GM18858 (cell line): ENCODE results near the gene MUS81.

Experiments used
- ATAC-seq: cut with Tn5 transposase; IDR thresholded peaks from one replicate; pipeline ENCODE4 v1.9.1; 2021; ENCODE audit not compliant: unreplicated experiment

MUS81 gene

GRCh38 chr11:65871811-65872548 is 11.7 kb downstream of the MUS81 start:
- no peak for ATAC-seq

- no peak for ATAC-seq
Measured at GRCh38 chr11:65872586-65873317, 12.5 kb downstream of the MUS81 start, which contains the start of gene EFEMP2. EFEMP2 (minus strand) TSS chr11:65872800; CDS start chr11:65872354, 446 bp downstream.

GRCh38 chr11:65873318-65874156 is 13.3 kb downstream of the MUS81 start:
- ATAC-seq, result peak; percentile 59

DNA sequence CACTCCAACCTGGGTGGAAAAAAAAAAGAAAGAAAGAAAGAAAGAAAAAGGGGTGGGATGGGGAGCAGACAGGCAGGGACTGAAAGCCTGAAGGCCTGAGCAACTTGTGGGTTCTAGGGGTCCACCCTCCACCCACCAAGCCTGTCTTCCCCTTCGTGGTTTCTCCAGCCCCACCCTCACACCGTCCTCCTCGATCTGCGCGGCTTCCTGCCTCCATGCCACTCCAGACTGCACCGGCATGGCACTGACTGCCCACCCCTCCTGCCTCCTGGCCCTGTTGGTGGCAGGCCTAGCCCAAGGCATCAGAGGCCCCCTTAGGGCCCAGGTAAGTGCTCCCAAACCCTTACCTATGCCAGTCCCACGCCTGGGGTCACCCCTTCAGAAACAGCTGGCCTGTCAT is 19.4 kb downstream of the MUS81 start, which contains the start of gene CTSW:
Gene CTSW, plus strand, starts transcription at position 221 of the 400 bp plus-strand sequence. Its CDS starts 18 bp downstream, at position 239.
- ATAC-seq, result no peak

DNA sequence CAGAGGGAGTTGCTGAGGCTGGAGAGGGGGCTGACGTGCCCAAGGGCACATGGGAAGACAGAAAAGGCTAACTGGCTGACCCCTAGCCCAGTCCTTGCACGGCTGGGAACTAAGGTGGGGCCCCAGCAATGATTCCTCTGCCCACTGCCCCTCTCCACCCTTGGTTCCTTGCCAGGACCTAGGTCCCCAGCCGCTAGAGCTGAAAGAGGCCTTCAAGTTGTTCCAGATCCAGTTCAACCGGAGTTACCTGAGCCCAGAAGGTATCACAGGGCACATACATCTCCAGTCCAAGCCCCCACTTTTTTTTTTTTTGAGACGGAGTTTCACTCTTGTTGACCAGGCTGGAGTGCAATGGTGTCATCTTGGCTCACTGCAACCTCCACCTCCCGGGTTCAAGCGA is 19.8 kb downstream of the MUS81 start:
- no peak for ATAC-seq

- no peak for ATAC-seq
Measured at GRCh38 chr11:65880844-65881421, 20.7 kb downstream of the MUS81 start.

GRCh38 chr11:65882120-65883057 is 22.2 kb downstream of the MUS81 start:
- ATAC-seq, result no peak

GRCh38 chr11:65883058-65883761 is 23.0 kb downstream of the MUS81 start:
- ATAC-seq, result no peak

DNA sequence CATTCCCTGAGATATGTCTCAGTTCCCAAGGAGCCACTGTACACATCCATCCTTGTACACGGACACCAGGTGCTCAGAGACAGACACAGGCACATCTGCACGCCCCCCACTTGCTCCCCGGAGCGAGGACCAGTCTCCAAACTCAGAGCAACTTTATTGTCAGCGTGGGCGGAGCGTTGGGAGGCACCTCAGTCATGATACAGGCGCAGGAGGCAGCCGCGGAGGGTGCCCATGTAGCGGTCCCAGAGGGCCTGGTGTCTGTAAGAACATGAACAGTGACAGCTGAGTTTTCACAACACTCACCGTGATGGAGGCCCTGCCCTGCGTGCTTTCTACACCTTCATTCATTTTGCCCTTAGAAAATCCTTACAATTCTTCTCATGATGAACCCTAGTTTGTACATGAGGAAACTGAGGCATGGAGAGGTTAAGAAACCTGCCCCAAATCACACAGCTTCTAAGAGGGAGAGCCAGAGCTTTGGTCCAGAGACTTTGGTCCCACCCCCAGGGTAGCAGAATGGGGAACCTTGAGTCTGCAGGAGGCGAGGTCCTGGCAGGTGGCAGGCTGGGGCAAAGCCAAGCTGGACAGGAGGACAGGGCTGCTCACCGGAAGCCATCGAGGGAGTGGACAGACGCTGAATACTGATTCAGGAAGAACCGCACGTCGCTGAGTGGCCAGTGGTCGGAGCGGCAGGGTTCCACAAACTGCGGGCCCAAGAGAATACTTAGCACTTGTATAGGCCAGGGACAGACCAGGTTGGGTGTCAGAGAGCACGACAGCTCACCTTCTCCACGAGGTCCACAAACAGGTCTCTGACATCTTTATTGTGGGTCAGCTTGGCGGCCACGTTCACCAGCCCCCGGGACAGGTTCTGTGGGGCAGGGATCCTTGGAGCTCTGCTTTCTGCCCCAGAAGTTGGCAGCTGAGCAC is 23.8 kb downstream of the MUS81 start:
- ATAC-seq, result no peak

DNA sequence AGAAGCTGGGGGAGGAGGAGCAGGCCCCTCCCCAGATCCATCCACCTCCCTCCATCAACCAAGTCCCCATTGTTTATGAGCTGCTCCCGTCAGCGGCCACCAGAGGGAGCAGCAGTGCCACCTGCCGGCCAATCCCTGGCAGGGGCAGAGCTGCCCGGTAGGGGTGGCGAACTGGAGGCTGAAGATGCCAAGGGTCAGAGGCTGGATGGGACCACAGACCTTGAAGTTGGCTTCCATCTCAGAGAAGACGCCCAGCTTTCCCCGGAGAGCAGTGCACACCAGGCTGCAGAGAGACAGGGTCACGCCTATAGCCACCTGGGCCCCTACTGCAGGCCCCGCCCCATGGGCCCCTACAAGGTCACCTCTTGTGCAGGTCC is 24.5 kb downstream of the MUS81 start:
- no peak for ATAC-seq

- no peak for ATAC-seq
Measured at GRCh38 chr11:65885231-65885630, 25.0 kb downstream of the MUS81 start.

GRCh38 chr11:65885808-65886536 is 25.7 kb downstream of the MUS81 start:
- ATAC-seq, result no peak

DNA sequence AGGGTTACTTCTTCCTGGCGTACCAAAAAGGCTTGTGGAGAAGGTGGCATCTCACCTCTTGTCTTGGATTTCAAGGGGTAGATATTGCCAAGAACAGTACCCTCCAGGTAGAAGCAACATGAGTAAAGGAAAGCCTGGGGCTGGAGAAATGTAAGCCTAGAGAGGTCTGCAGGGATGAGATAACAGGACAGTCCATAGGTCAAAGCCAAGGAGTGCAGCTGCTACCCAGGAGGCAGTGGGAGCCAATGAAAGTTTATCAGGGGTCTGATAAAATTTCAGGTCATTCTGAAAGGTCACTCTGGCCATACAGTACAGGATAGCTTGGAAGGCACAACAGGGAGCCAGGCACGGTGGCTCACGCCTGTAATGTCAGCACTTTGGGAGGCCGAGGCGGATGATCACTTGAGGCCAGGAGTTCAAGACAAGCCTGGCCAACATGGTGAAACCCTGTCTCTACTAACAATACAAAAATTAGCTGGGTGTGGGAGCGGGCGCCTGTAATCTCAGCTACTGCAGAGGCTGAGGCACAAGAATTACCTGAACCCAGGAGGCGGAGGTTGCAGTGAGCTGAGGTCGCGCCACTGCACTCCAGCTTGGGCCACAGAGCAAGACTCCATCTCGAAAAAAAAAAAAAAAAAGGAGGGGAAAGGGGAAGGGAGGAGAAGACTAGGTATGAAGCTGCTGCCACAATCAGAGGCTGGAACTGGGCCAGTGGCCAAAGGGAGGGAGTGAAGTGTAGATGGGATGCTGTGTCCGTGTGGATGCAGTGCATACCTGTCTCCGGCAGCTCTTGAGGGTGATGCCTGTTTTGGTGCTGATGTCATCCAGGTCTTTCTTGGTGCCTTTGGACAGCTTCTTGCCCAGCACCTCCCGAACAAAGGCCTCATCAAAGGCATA is 26.8 kb downstream of the MUS81 start:
- ATAC-seq, result no peak

DNA sequence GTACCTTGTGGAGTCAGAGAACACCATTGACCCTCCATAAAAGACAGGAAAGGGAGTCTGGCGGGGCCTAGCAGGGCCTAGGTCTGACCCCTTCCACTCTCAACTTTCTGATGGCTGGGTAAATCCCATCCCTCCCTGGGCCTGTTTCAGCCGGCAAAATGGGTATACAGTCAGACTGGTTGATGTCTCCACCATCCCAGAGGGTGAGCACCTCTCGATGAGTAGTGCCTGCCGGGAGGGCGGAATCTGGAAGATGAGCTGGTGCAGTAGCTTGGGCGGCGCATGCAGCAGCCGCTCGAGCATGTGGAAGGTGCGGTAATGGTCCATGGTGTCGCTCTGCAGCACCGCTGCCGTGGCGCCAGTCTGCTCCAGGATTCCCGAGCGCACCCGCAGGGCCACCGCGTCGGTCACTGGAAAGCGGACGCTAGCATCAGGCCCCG is 27.5 kb downstream of the MUS81 start:
- no peak for ATAC-seq

GRCh38 chr11:65888163-65888814 is 28.1 kb downstream of the MUS81 start, which contains the start of gene FIBP:
FIBP (minus strand) TSS chr11:65888471; CDS start chr11:65888418, 53 bp downstream.
- ATAC-seq, result peak; percentile 34
